Mesenchymal stem cell (in vitro differentiated cells and primary cell): ENCODE data around the gene DTD1.

Source experiments
- DNase-seq: peaks from one replicate; pipeline ENCODE4 v3.0.0-alpha.2; 2013
- H2AFZ ChIP-seq: one replicate; pipeline ENCODE4 v1.6.1; 2013; ENCODE audit warnings: low read depth, mild to moderate bottlenecking, control low read depth, inconsistent platforms, low read length, moderate library complexity
- H2AK5ac ChIP-seq: 2 replicates; pipeline ENCODE4 v1.6.1; 2013; ENCODE audit warnings: low read length, moderate library complexity, mild to moderate bottlenecking, inconsistent platforms; ENCODE audit not compliant: severe bottlenecking
- H2BK120ac ChIP-seq: one replicate; pipeline ENCODE4 v1.6.1; 2013; ENCODE audit warnings: low read depth, mild to moderate bottlenecking, inconsistent platforms, low read length, moderate library complexity
- H2BK12ac ChIP-seq, 2 experiments: one replicate each; pipeline ENCODE4 v1.6.1; 2013; ENCODE audit warnings: inconsistent platforms in 2 of 2, low read length in 2 of 2, mild to moderate bottlenecking in 2 of 2, moderate library complexity in 2 of 2, control low read depth in 1 of 2
- H2BK15ac ChIP-seq: one replicate; pipeline ENCODE4 v1.6.1; 2013; ENCODE audit warnings: mild to moderate bottlenecking, low read depth, inconsistent platforms; ENCODE audit not compliant: poor library complexity, severe bottlenecking
- H2BK5ac ChIP-seq: 2 replicates; pipeline ENCODE4 v1.6.1; 2013; ENCODE audit warnings: low read depth, mild to moderate bottlenecking, low read length, control low read depth, inconsistent platforms; ENCODE audit not compliant: poor library complexity, severe bottlenecking
- H3K14ac ChIP-seq, 2 experiments: one replicate each; pipeline ENCODE4 v1.6.1; 2013; ENCODE audit warnings: inconsistent platforms in 2 of 2, low read length in 2 of 2, control low read depth in 1 of 2, mild to moderate bottlenecking in 1 of 2, moderate library complexity in 1 of 2
- H3K18ac ChIP-seq, 2 experiments: one replicate each; pipeline ENCODE4 v1.6.1; 2013; ENCODE audit warnings: inconsistent platforms in 2 of 2, low read length in 2 of 2, control low read depth in 1 of 2, low read depth in 1 of 2, mild to moderate bottlenecking in 1 of 2
- H3K23ac ChIP-seq, 2 experiments: one replicate each; pipeline ENCODE4 v1.6.1; 2013; ENCODE audit warnings: inconsistent platforms in 2 of 2, low read length in 2 of 2, mild to moderate bottlenecking in 2 of 2, moderate library complexity in 2 of 2, control low read depth in 1 of 2
- H3K27ac ChIP-seq: 2 replicates; pipeline ENCODE4 v1.5.1; 2013; ENCODE audit warnings: mild to moderate bottlenecking, moderate library complexity, low read length, control low read depth, inconsistent platforms; ENCODE audit not compliant: poor library complexity, severe bottlenecking
- H3K27me3 ChIP-seq, 2 experiments: 2 replicates each; pipeline versions ENCODE4 v1.6.1 to v1.7.0; 2013; ENCODE audit warnings: low read length in 2 of 2, mild to moderate bottlenecking in 2 of 2, moderate library complexity in 2 of 2, control low read depth in 1 of 2, inconsistent platforms in 1 of 2; ENCODE audit not compliant: control insufficient read depth in 1 of 2, insufficient read depth in 1 of 2
- H3K36me3 ChIP-seq, 2 experiments: 2 replicates each; pipeline versions ENCODE4 v1.6.1 to v1.7.0; 2013; ENCODE audit warnings: low read length in 2 of 2, control low read depth in 1 of 2, inconsistent platforms in 1 of 2, low read depth in 1 of 2, mild to moderate bottlenecking in 1 of 2; ENCODE audit not compliant: insufficient read depth in 2 of 2, control insufficient read depth in 1 of 2
- H3K4ac ChIP-seq, 2 experiments: one replicate each; pipeline ENCODE4 v1.6.1; 2013; ENCODE audit warnings: inconsistent platforms in 2 of 2, low read length in 2 of 2, mild to moderate bottlenecking in 2 of 2, moderate library complexity in 2 of 2, control low read depth in 1 of 2, low read depth in 1 of 2
- H3K4me1 ChIP-seq: 2 replicates; pipeline ENCODE4 v1.6.1; 2013; ENCODE audit warnings: low read depth, low read length, control low read depth; ENCODE audit not compliant: control insufficient read depth, insufficient read depth
- H3K4me2 ChIP-seq: 2 replicates; pipeline ENCODE4 v1.6.1; 2013; ENCODE audit warnings: low read length, mild to moderate bottlenecking, inconsistent platforms; ENCODE audit not compliant: poor library complexity, severe bottlenecking
- H3K4me3 ChIP-seq, 2 experiments: 2 replicates each; pipeline versions ENCODE4 v1.5.1 to v1.7.0; 2013; ENCODE audit warnings: low read length in 2 of 2, mild to moderate bottlenecking in 2 of 2, control low read depth in 1 of 2, low read depth in 1 of 2; ENCODE audit not compliant: insufficient read depth in 1 of 2
- H3K79me1 ChIP-seq: replicated peaks from 2 replicates; pipeline ENCODE4 v1.6.1; 2013; ENCODE audit warnings: mild to moderate bottlenecking, control low read depth, low read length, inconsistent platforms; ENCODE audit not compliant: poor library complexity, severe bottlenecking
- H3K9ac ChIP-seq: 2 replicates; pipeline ENCODE4 v1.7.0; 2013; ENCODE audit warnings: mild to moderate bottlenecking, low read length, moderate library complexity
- H3K9me3 ChIP-seq: 2 replicates; pipeline ENCODE4 v1.7.0; 2013; ENCODE audit warnings: mild to moderate bottlenecking, low read length; ENCODE audit not compliant: control insufficient read depth
- H4K8ac ChIP-seq: one replicate; pipeline ENCODE4 v1.6.1; 2013; ENCODE audit warnings: inconsistent platforms, mild to moderate bottlenecking, low read length, moderate library complexity
- H4K91ac ChIP-seq: one replicate; pipeline ENCODE4 v1.6.1; 2013; ENCODE audit warnings: mild to moderate bottlenecking, low read length, inconsistent platforms
- WGBS: methylation state at CpG from one replicate; pipeline ENCODE4 v1.1.7; 2013; ENCODE audit warnings: mixed read lengths; 5-methylcytosine and 5-hydroxymethylcytosine counted together

The DTD1 gene

GRCh38 chr20:18632196-18632789 is 44.4 kb downstream of the DTD1 start:
- peaks cover 2% of the 10 kb centered on the region for H3K4me1 ChIP-seq
- H2BK12ac ChIP-seq: no peak overlapping the region
- no peak overlapping the region for H2AFZ ChIP-seq
- no peak overlapping the region for H3K4me3 ChIP-seq
- no peak overlapping the region for H4K8ac ChIP-seq
- no peak overlapping the region for H3K9ac ChIP-seq
- DNase-seq: peak; percentile 69
- no peak overlapping the region for H3K14ac ChIP-seq
- H3K4me2 ChIP-seq: no peak overlapping the region
- no peak overlapping the region for H3K23ac ChIP-seq
- no peak overlapping the region for H4K91ac ChIP-seq
- H3K36me3 ChIP-seq: peaks cover 15 to 23% of the 10 kb centered on the region in 2 experiments
- no peak overlapping the region for H3K27ac ChIP-seq
- no peak overlapping the region for H2BK5ac ChIP-seq
- H3K9me3 ChIP-seq: no peaks in the 10 kb centered on the region
- H2BK120ac ChIP-seq: no peak overlapping the region
- 4% methylated on average over 4 of the region's 7 CpGs for WGBS
- H3K79me1 ChIP-seq: peaks cover 13% of the 10 kb centered on the region
- H3K27me3 ChIP-seq: no peaks in the 10 kb centered on the region
- no peak overlapping the region for H3K18ac ChIP-seq
- no peak overlapping the region for H3K4ac ChIP-seq
- no peak overlapping the region for H2AK5ac ChIP-seq
- H2BK15ac ChIP-seq: no peak overlapping the region

GRCh38 chr20:18633411-18633810 is 45.6 kb downstream of the DTD1 start:
- no CpG with 5 or more reads among the region's 2 CpGs for WGBS
- Histone ChIP-seq H4K91ac (no peak overlapping the region), H3K9me3 (no peaks in the 10 kb centered on the region), H3K36me3 (peaks cover 10 to 18% of the 10 kb centered on the region in 2 experiments), H3K18ac (no peak overlapping the region), H3K4me1 (peaks cover 3% of the 10 kb centered on the region), H3K27ac (no peak overlapping the region), H3K79me1 (peaks cover 15% of the 10 kb centered on the region), H3K4me2 (no peak overlapping the region), H2BK120ac (no peak overlapping the region), H3K4me3 (no peak overlapping the region), H2BK15ac (no peak overlapping the region), H2AFZ (no peak overlapping the region), H3K27me3 (no peaks in the 10 kb centered on the region), H3K4ac (no peak overlapping the region), H4K8ac (no peak overlapping the region), H2BK5ac (no peak overlapping the region), H3K23ac (no peak overlapping the region), H2BK12ac (peak overlapping the region in 1 of 2 experiments; percentile 16), H3K14ac (no peak overlapping the region), H2AK5ac (no peak overlapping the region), H3K9ac (no peak overlapping the region)
- no peak for DNase-seq

- H2BK15ac ChIP-seq: no peak overlapping the region
- peaks cover 4% of the 10 kb centered on the region for H3K4me1 ChIP-seq
- H3K4ac ChIP-seq: no peak overlapping the region
- no peak overlapping the region for H3K4me2 ChIP-seq
- peaks cover 10 to 15% of the 10 kb centered on the region in 2 experiments for H3K36me3 ChIP-seq
- H3K79me1 ChIP-seq: peaks cover 15% of the 10 kb centered on the region
- no peak overlapping the region for H3K23ac ChIP-seq
- H4K91ac ChIP-seq: no peak overlapping the region
- no peaks in the 10 kb centered on the region for H3K9me3 ChIP-seq
- no peak overlapping the region for H3K18ac ChIP-seq
- no peak overlapping the region for H2BK120ac ChIP-seq
- H2BK5ac ChIP-seq: no peak overlapping the region
- H2AK5ac ChIP-seq: no peak overlapping the region
- H2AFZ ChIP-seq: no peak overlapping the region
- no peak overlapping the region for H2BK12ac ChIP-seq
- no peak overlapping the region for H4K8ac ChIP-seq
- no peak for DNase-seq
- no peak overlapping the region for H3K14ac ChIP-seq
- H3K9ac ChIP-seq: no peak overlapping the region
- H3K4me3 ChIP-seq: no peak overlapping the region
- WGBS: 90% methylated on average over 5 of the region's 5 CpGs
- no peak overlapping the region for H3K27ac ChIP-seq
- H3K27me3 ChIP-seq: no peaks in the 10 kb centered on the region
Measured at GRCh38 chr20:18634501-18634900, 46.6 kb downstream of the DTD1 start.

GRCh38 chr20:18635380-18635779 is 47.5 kb downstream of the DTD1 start:
- Histone ChIP-seq H4K8ac (no peak overlapping the region), H2AFZ (no peak overlapping the region), H3K36me3 (peaks cover 10 to 15% of the 10 kb centered on the region in 2 experiments), H3K9ac (no peak overlapping the region), H3K4ac (no peak overlapping the region), H3K14ac (no peak overlapping the region), H2AK5ac (no peak overlapping the region), H3K23ac (no peak overlapping the region), H2BK12ac (no peak overlapping the region), H3K79me1 (peaks cover 15% of the 10 kb centered on the region), H2BK15ac (no peak overlapping the region), H3K4me2 (no peak overlapping the region), H4K91ac (no peak overlapping the region), H3K27me3 (no peaks in the 10 kb centered on the region), H3K4me3 (no peak overlapping the region), H3K18ac (no peak overlapping the region), H2BK120ac (no peak overlapping the region), H2BK5ac (no peak overlapping the region), H3K9me3 (no peaks in the 10 kb centered on the region), H3K27ac (no peak overlapping the region), H3K4me1 (peaks cover 4% of the 10 kb centered on the region)
- no CpG with 5 or more reads among the region's 1 CpG for WGBS
- DNase-seq: no peak
